GM12878 (cell line): ENCODE measurements around the gene RSRC1.

Experiments used
- CTCF ChIP-seq, 3 experiments: IDR thresholded peaks in 2 of 3; conservative IDR thresholded peaks in 1 of 3; 2 replicates each; pipeline ENCODE4 v1.5.1; 2011; ENCODE audit warnings: low read depth in 3 of 3, low read length in 3 of 3, mild to moderate bottlenecking in 3 of 3, control low read depth in 2 of 3, moderate library complexity in 2 of 3, inconsistent platforms in 1 of 3, mixed read lengths in 1 of 3; ENCODE audit not compliant: control insufficient read depth in 2 of 3, insufficient read depth in 1 of 3; ENCODE audit errors: extremely low read depth in 1 of 3
- POLR2AphosphoS5 ChIP-seq: IDR thresholded peaks from 2 replicates; pipeline ENCODE4 v1.6.1; 2011; ENCODE audit warnings: mild to moderate bottlenecking, low read length, inconsistent platforms

- TF ChIP-seq POLR2AphosphoS5 (no peak), CTCF (IDR thresholded peaks at IDR 0.05 in 2 of 3, conservative IDR thresholded peaks at IDR 0.05 in 1 of 3; ENCODE audit: control insufficient read depth in 2 of 3, extremely low read depth in 1 of 3, insufficient read depth in 1 of 3, low read depth in 3 of 3, low read length in 3 of 3) (peak; percentile 58 to 88 (median 68); a peak in 4 of 6 replicates)
These were observed 324.6 kb downstream of the RSRC1 start for GRCh38 chr3:158434412-158435038.
